IMR-90 (cell line): ENCODE measurements around the gene ZCCHC3.

Experiments
- BHLHE40 ChIP-seq: fragments of 150-350 bp; IDR thresholded peaks from 2 replicates; pipeline ENCODE4 v1.6.1; 2016; ENCODE audit warnings: mild to moderate bottlenecking, low read depth, low read length
- CHD1 ChIP-seq: IDR thresholded peaks from 2 replicates; pipeline ENCODE4 v1.6.1; 2012; ENCODE audit warnings: low read depth, low read length, improper control_type of control experiment
- ELK1 ChIP-seq: fragments of 150-350 bp; IDR thresholded peaks from 2 replicates; pipeline ENCODE4 v1.6.1; 2016; ENCODE audit warnings: low read depth, mild to moderate bottlenecking, low read length, moderate library complexity, borderline replicate concordance
- FOS ChIP-seq: fragments of 150-350 bp; IDR thresholded peaks from 2 replicates; pipeline ENCODE4 v1.6.1; 2016; ENCODE audit warnings: low read depth, low read length
- MAFK ChIP-seq: IDR thresholded peaks from 2 replicates; pipeline ENCODE4 v1.6.1; 2012; ENCODE audit warnings: low read depth, low read length, improper control_type of control experiment
- MAZ ChIP-seq: IDR thresholded peaks from 2 replicates; pipeline ENCODE4 v1.6.1; 2012; ENCODE audit warnings: low read depth, mild to moderate bottlenecking, low read length, improper control_type of control experiment, moderate library complexity, borderline replicate concordance
- MXI1 ChIP-seq: IDR thresholded peaks from 2 replicates; pipeline ENCODE4 v1.6.1; 2012; ENCODE audit warnings: low read depth, mild to moderate bottlenecking, low read length, moderate library complexity, borderline replicate concordance
- POLR2A ChIP-seq: IDR thresholded peaks from 2 replicates; pipeline ENCODE4 v1.6.1; 2012; ENCODE audit warnings: mild to moderate bottlenecking, low read depth, low read length
- RAD21 ChIP-seq: IDR thresholded peaks from 2 replicates; pipeline ENCODE4 v1.6.1; 2012; ENCODE audit warnings: low read length, improper control_type of control experiment
- RCOR1 ChIP-seq: IDR thresholded peaks from 2 replicates; pipeline ENCODE4 v1.6.1; 2012; ENCODE audit warnings: mild to moderate bottlenecking, low read length, improper control_type of control experiment; ENCODE audit not compliant: insufficient replicate concordance
- RFX5 ChIP-seq: IDR thresholded peaks from 2 replicates; pipeline ENCODE4 v1.8.0; 2012; ENCODE audit warnings: low read depth, mild to moderate bottlenecking, low read length, moderate library complexity
- SMC3 ChIP-seq: fragments of 150-350 bp; IDR thresholded peaks from 2 replicates; pipeline ENCODE4 v1.6.1; 2016; ENCODE audit warnings: low read depth, mild to moderate bottlenecking, antibody characterized with exemption, low read length, moderate library complexity
- USF2 ChIP-seq: fragments of 150-350 bp; IDR thresholded peaks from 2 replicates; pipeline ENCODE4 v1.6.1; 2017; ENCODE audit warnings: mild to moderate bottlenecking, antibody characterized with exemption, low read length, low read depth
- TF ChIP-seq, protein P1 (sequence below): conservative IDR thresholded peaks from 2 replicates; pipeline ENCODE4 v1.5.1; 2012; ENCODE audit warnings: mild to moderate bottlenecking, low read depth, low read length, improper control_type of control experiment

DNA sequence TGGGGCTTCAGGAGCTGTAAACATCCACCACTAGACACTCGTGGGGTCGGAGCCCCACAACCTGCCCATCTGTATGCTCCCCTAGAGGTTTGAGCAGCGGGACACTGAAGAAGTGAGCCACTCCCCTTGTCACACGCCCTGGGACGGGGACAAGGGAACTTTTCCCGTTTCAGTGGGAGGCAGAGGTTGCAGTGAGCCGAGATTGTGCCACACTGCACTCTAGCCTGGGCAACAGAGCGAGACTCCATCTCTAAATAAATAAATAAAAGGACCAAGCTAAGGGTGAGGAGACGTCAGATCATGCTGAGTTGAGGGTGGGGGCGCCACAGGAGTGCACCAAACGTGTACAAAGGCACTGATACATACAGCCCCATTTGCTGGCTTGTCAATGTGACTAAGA, 8.4 kb downstream of the ZCCHC3 start:
- TF ChIP-seq, protein P1, sequence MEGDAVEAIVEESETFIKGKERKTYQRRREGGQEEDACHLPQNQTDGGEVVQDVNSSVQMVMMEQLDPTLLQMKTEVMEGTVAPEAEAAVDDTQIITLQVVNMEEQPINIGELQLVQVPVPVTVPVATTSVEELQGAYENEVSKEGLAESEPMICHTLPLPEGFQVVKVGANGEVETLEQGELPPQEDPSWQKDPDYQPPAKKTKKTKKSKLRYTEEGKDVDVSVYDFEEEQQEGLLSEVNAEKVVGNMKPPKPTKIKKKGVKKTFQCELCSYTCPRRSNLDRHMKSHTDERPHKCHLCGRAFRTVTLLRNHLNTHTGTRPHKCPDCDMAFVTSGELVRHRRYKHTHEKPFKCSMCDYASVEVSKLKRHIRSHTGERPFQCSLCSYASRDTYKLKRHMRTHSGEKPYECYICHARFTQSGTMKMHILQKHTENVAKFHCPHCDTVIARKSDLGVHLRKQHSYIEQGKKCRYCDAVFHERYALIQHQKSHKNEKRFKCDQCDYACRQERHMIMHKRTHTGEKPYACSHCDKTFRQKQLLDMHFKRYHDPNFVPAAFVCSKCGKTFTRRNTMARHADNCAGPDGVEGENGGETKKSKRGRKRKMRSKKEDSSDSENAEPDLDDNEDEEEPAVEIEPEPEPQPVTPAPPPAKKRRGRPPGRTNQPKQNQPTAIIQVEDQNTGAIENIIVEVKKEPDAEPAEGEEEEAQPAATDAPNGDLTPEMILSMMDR = no peak
- TF ChIP-seq FOS (no peak), POLR2A (no peak), RAD21 (no peak), MXI1 (no peak), RFX5 (no peak), ELK1 (no peak), BHLHE40 (no peak), RCOR1 (no peak), USF2 (no peak), CHD1 (no peak), MAZ (no peak), MAFK (no peak), SMC3 (no peak)
